RWPE2 (cell line): ENCODE measurements around the gene ZNF507.
A peak's percentile ranks its signal among the peaks of the same experiment; 100 is the strongest.
"Not testable (repeated sequence)": the region's sequence is repeated elsewhere in the genome, so short reads cannot be mapped to it uniquely, and the experiment has no call there.

Source experiments
- ATAC-seq: fragments of 200-7000 bp; cut with Tn5 transposase; 3 replicates; pipeline ENCODE4 v1.9.1; 2021; ENCODE audit warnings: low read depth
- DNase-seq: peaks from one replicate; pipeline ENCODE4 v3.0.0-alpha.2; 2020; ENCODE audit warnings: low spot score
- H3K27ac ChIP-seq: fragments of 450-650 bp; 2 replicates; pipeline ENCODE4 v1.5.1; 2017; ENCODE audit warnings: mild to moderate bottlenecking; ENCODE audit not compliant: poor library complexity, severe bottlenecking
- H3K27me3 ChIP-seq: fragments of 250-450 bp; sonication (Bioruptor Pico); 2 replicates; pipeline ENCODE4 v1.5.1; 2021; ENCODE audit warnings: mild to moderate bottlenecking, moderate library complexity; ENCODE audit not compliant: insufficient read depth, poor library complexity, severe bottlenecking
- H3K36me3 ChIP-seq: fragments of 250-450 bp; sonication (Bioruptor Pico); 2 replicates; pipeline ENCODE4 v1.5.1; 2020; ENCODE audit warnings: low read depth, mild to moderate bottlenecking, moderate library complexity
- H3K4me1 ChIP-seq: fragments of 250-450 bp; sonication (Bioruptor Pico); 2 replicates; pipeline ENCODE4 v1.5.1; 2021; ENCODE audit warnings: mild to moderate bottlenecking, moderate library complexity; ENCODE audit not compliant: insufficient read depth, poor library complexity, severe bottlenecking
- H3K4me3 ChIP-seq: fragments of 250-450 bp; sonication (Bioruptor Pico); 2 replicates; pipeline ENCODE4 v1.5.1; 2021; ENCODE audit warnings: mild to moderate bottlenecking, moderate library complexity; ENCODE audit not compliant: severe bottlenecking
- H3K9me3 ChIP-seq: fragments of 250-450 bp; sonication (Bioruptor Pico); 2 replicates; pipeline ENCODE4 v1.5.1; 2021; ENCODE audit warnings: mild to moderate bottlenecking, moderate library complexity; ENCODE audit not compliant: severe bottlenecking
- CTCF ChIP-seq: fragments of 450-650 bp; IDR thresholded peaks from one replicate; pipeline ENCODE4 v1.5.1; 2017; ENCODE audit warnings: mild to moderate bottlenecking, moderate library complexity; ENCODE audit not compliant: poor library complexity, severe bottlenecking

Gene ZNF507

GRCh38 chr19:32372726-32373517 lies 27.5 kb downstream of the ZNF507 start:
- DNase-seq = no peak
- Histone ChIP-seq H3K27me3 (no peaks in the 10 kb centered on the region), H3K27ac (peak overlapping the region; percentile 92), H3K9me3 (no peaks in the 10 kb centered on the region), H3K4me1 (peaks cover 20% of the 10 kb centered on the region), H3K4me3 (no peak overlapping the region), H3K36me3 (peaks cover 48% of the 10 kb centered on the region)
- TF ChIP-seq CTCF = no peak
- peak; percentile 22; the same call in 2 of the 3 replicates for ATAC-seq

- no peak for TF ChIP-seq CTCF
- no peaks in the 10 kb centered on the region for H3K27me3 ChIP-seq
- ATAC-seq = peak; percentile 99
- H3K4me3 ChIP-seq = no peak overlapping the region
- peak overlapping the region; percentile 92 for H3K27ac ChIP-seq
- peak; percentile 85 for DNase-seq
- no peaks in the 10 kb centered on the region for H3K9me3 ChIP-seq
- H3K4me1 ChIP-seq = peaks cover 20% of the 10 kb centered on the region
- H3K36me3 ChIP-seq = peaks cover 54% of the 10 kb centered on the region
Measured at GRCh38 chr19:32373585-32374295, 28.3 kb downstream of the ZNF507 start.

- DNase-seq, H3K4me3 ChIP-seq, ATAC-seq, H3K9me3 ChIP-seq, H3K27me3 ChIP-seq: not testable (repeated sequence)
- Histone ChIP-seq H3K36me3 (peaks cover 60% of the 10 kb centered on the region), H3K4me1 (peaks cover 20% of the 10 kb centered on the region), H3K27ac (peak overlapping the region; percentile 92)
Measured at GRCh38 chr19:32374362-32374761, 29.0 kb downstream of the ZNF507 start.

- peak; percentile 53 for TF ChIP-seq CTCF
- not testable (repeated sequence) for H3K9me3 ChIP-seq, ATAC-seq, H3K27ac ChIP-seq, H3K4me3 ChIP-seq, H3K27me3 ChIP-seq, DNase-seq
- peaks cover 82% of the 10 kb centered on the region for H3K36me3 ChIP-seq
- H3K4me1 ChIP-seq = peaks cover 20% of the 10 kb centered on the region
Measured at GRCh38 chr19:32377088-32377487, 31.7 kb downstream of the ZNF507 start.

- no peaks in the 10 kb centered on the region for H3K27me3 ChIP-seq
- H3K36me3 ChIP-seq = peaks cover 94% of the 10 kb centered on the region
- no peaks in the 10 kb centered on the region for H3K4me1 ChIP-seq
- H3K9me3 ChIP-seq = no peaks in the 10 kb centered on the region
- no peak overlapping the region for H3K4me3 ChIP-seq
- no peak overlapping the region for H3K27ac ChIP-seq
- DNase-seq (no peak), ATAC-seq (no peak)
- TF ChIP-seq CTCF = no peak
Measured at GRCh38 chr19:32380269-32380668, 34.9 kb downstream of the ZNF507 start.
